OCI-LY3 (cell line): Measurements from ENCODE around the gene PTPN20.

ENCODE experiments used
- H2AFZ ChIP-seq: fragments of 200-600, 300-600 bp; shearing (Covaris generic); 2 replicates; pipeline ENCODE4 v1.6.0; 2014; ENCODE audit warnings: antibody characterized with exemption, low read depth, low read length
- H3K27ac ChIP-seq: fragments of 200-600, 300-600 bp; sonication (generic); 2 replicates; pipeline ENCODE4 v1.5.1; 2014; ENCODE audit warnings: mild to moderate bottlenecking, low read length, moderate library complexity, mixed read lengths
- H3K27me3 ChIP-seq: fragments of 200-600, 300-600 bp; sonication (generic); 2 replicates; pipeline ENCODE4 v1.6.1; 2014; ENCODE audit warnings: low read depth, low read length, mixed read lengths
- H3K36me3 ChIP-seq: fragments of 200-600, 300-600 bp; sonication (generic); replicated peaks from 2 replicates; pipeline ENCODE3; 2014; ENCODE audit warnings: low read depth, low read length, mixed read lengths
- H3K4me1 ChIP-seq: fragments of 300-600, 200-600 bp; sonication (generic); 2 replicates; pipeline ENCODE4 v1.6.1; 2014; ENCODE audit warnings: low read length, mixed read lengths
- H3K4me2 ChIP-seq: fragments of 200-600, 300-600 bp; sonication (generic); 2 replicates; pipeline ENCODE4 v1.6.1; 2014; ENCODE audit warnings: low read length, mixed read lengths
- H3K4me3 ChIP-seq: fragments of 300-600, 200-600 bp; sonication (generic); 2 replicates; pipeline ENCODE4 v1.5.1; 2014; ENCODE audit warnings: antibody characterized with exemption, mild to moderate bottlenecking, low read length, moderate library complexity
- H3K79me2 ChIP-seq: fragments of 300-600, 200-600 bp; shearing (Covaris generic); 2 replicates; pipeline ENCODE4 v1.6.1; 2014; ENCODE audit warnings: mild to moderate bottlenecking, low read length, mixed read lengths
- H3K9ac ChIP-seq: fragments of 300-600, 200-600 bp; shearing (Covaris generic); 2 replicates; pipeline ENCODE4 v1.6.0; 2014; ENCODE audit warnings: mild to moderate bottlenecking, low read length, moderate library complexity
- H3K9me3 ChIP-seq: fragments of 200-600, 300-600 bp; shearing (Covaris generic); 2 replicates; pipeline ENCODE4 v1.6.1; 2014; ENCODE audit warnings: low read length, mixed read lengths; ENCODE audit not compliant: insufficient read depth
- H4K20me1 ChIP-seq: fragments of 200-600, 300-600 bp; sonication (generic); 2 replicates; pipeline ENCODE4 v1.6.1; 2016; ENCODE audit warnings: low read length, mixed read lengths; ENCODE audit not compliant: insufficient read depth
- CTCF ChIP-seq: fragments of 200-600, 300-600 bp; sonication (generic); IDR thresholded peaks from 2 replicates; pipeline ENCODE4 v1.5.1; 2014; ENCODE audit warnings: antibody characterized with exemption, low read length, low read depth
- EZH2phosphoT487 ChIP-seq: fragments of 200-600 bp; shearing (Covaris generic); IDR thresholded peaks from 2 replicates; pipeline ENCODE4 v1.6.1; 2018; ENCODE audit warnings: antibody characterized with exemption, mixed run types, low read depth

The PTPN20 gene

DNA sequence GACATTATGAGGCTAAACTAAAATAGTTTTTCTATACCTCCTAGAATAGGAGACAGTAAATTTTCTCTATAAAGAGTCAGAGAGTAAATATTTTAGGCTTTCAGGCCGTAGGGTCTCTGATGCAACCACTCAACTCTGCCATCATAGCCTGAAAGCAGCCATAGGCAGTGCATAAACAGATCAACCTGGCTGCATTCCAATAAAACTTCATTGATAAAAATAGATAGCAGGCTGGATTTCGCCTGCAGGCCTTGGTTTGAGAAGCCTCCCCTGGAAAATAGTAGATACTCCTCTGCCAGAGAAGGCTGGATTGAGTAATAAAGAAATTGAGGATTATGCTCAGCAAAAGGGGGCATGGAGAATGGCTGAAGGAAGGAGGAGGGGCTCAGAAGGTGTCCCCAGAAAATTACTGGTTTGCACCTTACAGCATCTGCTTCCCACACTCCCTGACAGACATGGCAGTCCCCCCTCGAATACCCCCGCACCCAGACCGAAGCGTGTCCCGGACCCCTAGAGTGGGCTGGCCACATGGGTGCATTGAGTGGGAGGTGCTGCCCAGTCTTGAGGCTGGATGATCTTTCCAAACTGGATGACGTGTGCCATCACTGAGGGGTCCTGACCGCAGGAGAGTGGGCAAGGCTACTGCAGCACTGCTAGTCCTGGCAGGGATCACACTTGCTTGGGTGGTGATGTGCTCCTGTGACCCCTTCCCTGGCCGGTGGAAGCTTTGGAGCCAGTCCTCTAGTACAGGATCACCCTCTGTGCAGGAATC is 126.6 kb downstream of the PTPN20 start:
- H3K9ac ChIP-seq: no peak overlapping the region
- H2AFZ ChIP-seq: no peak overlapping the region
- H4K20me1 ChIP-seq: no peaks in the 10 kb centered on the region
- H3K9me3 ChIP-seq: no peaks in the 10 kb centered on the region
- no peak overlapping the region for H3K4me2 ChIP-seq
- no peaks in the 10 kb centered on the region for H3K36me3 ChIP-seq
- peaks cover 14% of the 10 kb centered on the region for H3K4me1 ChIP-seq
- no peak overlapping the region for H3K27ac ChIP-seq
- H3K79me2 ChIP-seq: no peaks in the 10 kb centered on the region
- no peaks in the 10 kb centered on the region for H3K27me3 ChIP-seq
- TF ChIP-seq CTCF (no peak), EZH2phosphoT487 (no peak)
- no peak overlapping the region for H3K4me3 ChIP-seq

DNA sequence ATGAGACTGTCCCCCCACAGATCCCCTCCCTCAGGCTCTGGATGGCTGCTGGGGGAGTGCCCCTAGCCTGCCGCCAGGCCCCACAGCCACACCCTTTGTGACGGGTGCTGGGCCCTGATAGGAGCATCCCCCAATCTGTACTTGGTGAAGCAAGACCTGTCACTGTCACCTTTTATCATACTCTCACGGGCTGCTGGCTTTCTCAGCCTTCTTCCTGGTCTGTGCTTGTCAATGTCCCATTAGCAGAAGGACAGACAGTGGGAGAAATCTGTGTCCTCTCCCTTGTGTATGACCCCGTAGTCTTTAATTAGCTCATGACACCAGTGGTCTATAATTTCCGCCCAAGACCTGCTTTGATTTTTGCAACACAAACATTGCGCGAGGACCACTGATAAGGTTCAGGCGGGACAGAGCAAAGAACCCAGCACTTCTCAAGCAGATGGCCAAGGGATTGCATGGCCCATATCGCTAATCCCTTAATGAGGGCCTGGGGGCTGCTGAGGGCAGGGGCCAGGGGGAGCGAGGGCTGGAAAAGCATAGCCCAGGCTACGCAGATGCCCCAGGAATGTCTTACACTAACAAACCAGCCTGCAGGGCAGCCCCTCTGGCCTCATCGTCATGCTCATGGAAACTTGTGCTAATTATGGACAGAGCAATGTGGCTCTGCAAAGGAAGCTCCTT is 127.8 kb downstream of the PTPN20 start:
- Histone ChIP-seq H3K4me2 (no peak overlapping the region), H3K9me3 (no peaks in the 10 kb centered on the region), H3K27me3 (no peaks in the 10 kb centered on the region), H3K9ac (no peak overlapping the region), H2AFZ (no peak overlapping the region), H3K4me1 (peaks cover 14% of the 10 kb centered on the region), H3K36me3 (no peaks in the 10 kb centered on the region), H3K27ac (no peak overlapping the region), H4K20me1 (no peaks in the 10 kb centered on the region), H3K79me2 (no peaks in the 10 kb centered on the region), H3K4me3 (no peak overlapping the region)
- no peak for TF ChIP-seq EZH2phosphoT487
- no peak for TF ChIP-seq CTCF

DNA sequence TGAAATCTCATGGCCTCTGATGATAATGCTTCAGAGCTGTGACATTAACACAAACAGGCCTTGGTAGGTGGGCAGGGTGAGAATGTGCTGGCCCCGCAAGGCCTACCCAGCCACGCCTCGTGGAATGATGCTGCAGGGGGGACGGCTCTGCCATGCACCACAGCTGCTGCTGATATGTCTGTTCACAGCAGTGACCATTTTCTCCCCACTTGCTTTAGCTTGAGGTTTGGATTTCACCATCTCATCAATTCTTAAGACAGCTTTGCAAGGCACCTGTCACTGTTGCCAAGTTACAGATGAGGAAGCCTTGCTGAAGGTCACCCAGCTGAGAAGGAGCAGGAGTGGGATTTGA is 128.3 kb downstream of the PTPN20 start:
- Histone ChIP-seq H2AFZ (no peak overlapping the region), H3K9ac (no peak overlapping the region), H3K9me3 (no peaks in the 10 kb centered on the region), H3K4me3 (no peak overlapping the region), H4K20me1 (no peaks in the 10 kb centered on the region), H3K27ac (no peak overlapping the region), H3K4me1 (peaks cover 10% of the 10 kb centered on the region), H3K4me2 (no peak overlapping the region), H3K79me2 (no peaks in the 10 kb centered on the region), H3K36me3 (no peaks in the 10 kb centered on the region), H3K27me3 (no peaks in the 10 kb centered on the region)
- no peak for TF ChIP-seq CTCF
- no peak for TF ChIP-seq EZH2phosphoT487

- no peak overlapping the region for H3K27ac ChIP-seq
- TF ChIP-seq EZH2phosphoT487: no peak
- TF ChIP-seq CTCF: no peak
These were observed 128.8 kb downstream of the PTPN20 start for GRCh38 chr10:47040041-47040491.

More at GRCh38 chr10:47040041-47040491, 128.8 kb downstream of the PTPN20 start:
- Histone ChIP-seq H3K36me3 (no peaks in the 10 kb centered on the region), H3K9me3 (no peaks in the 10 kb centered on the region), H3K4me2 (no peak overlapping the region), H2AFZ (no peak overlapping the region), H3K9ac (no peak overlapping the region), H3K27me3 (no peaks in the 10 kb centered on the region), H3K4me1 (peaks cover 5% of the 10 kb centered on the region), H3K4me3 (no peak overlapping the region), H4K20me1 (no peaks in the 10 kb centered on the region), H3K79me2 (no peaks in the 10 kb centered on the region)
